Breast epithelium (tissue), 4 donors: ENCODE data around the gene NUMA1. TPM values are rescaled to one million over a fixed set of nuclear protein-coding genes. Genes with fewer than 3 reads are reported as not detected.

Experiments used
- DNase-seq, 2 donors: peaks; one replicate each; pipeline ENCODE4 v3.0.0-alpha.2; 2019; ENCODE audit warnings: low spot score in 2 of 2
- H3K27ac ChIP-seq, 2 donors: fragments of 200-600 bp; sonication (generic) in 1 of 2; one replicate each; pipeline ENCODE4 v1.5.1; 2016 to 2019; ENCODE audit warnings: mild to moderate bottlenecking in 1 of 2
- H3K27me3 ChIP-seq, 2 donors: fragments of 200-600 bp; sonication (generic) in 1 of 2; one replicate each; pipeline versions ENCODE4 v1.5.1 to v1.6.0; 2017 to 2019; ENCODE audit warnings: control low read depth in 1 of 2, mild to moderate bottlenecking in 1 of 2
- H3K36me3 ChIP-seq: fragments of 200-600 bp; one replicate; pipeline ENCODE4 v1.5.1; 2019
- H3K4me1 ChIP-seq, 2 donors: fragments of 200-600 bp; sonication (generic); one replicate each; pipeline ENCODE4 v1.5.1; 2016 to 2019; ENCODE audit warnings: control low read depth in 1 of 2
- H3K4me3 ChIP-seq, 3 donors: fragments of 200-600 bp; sonication (generic); 1 replicate in 2 of 3; 2 replicates in 1 of 3; pipeline ENCODE4 v1.5.1; 2016 to 2019; ENCODE audit warnings: mild to moderate bottlenecking in 3 of 3, moderate library complexity in 2 of 3
- H3K9me3 ChIP-seq, 2 donors: fragments of 200-600 bp; sonication (generic) in 1 of 2; one replicate each; pipeline ENCODE4 v1.5.1; 2016 to 2019; ENCODE audit warnings: control low read depth in 1 of 2
- POLR2A ChIP-seq: fragments of 450-650 bp; IDR thresholded peaks from one replicate; pipeline ENCODE4 v1.6.1; 2016; ENCODE audit warnings: antibody characterized with exemption, mild to moderate bottlenecking, moderate library complexity
- POLR2AphosphoS5 ChIP-seq, 3 donors: sonication (generic); formaldehyde crosslinking; IDR thresholded peaks; one replicate each; pipeline ENCODE4 v1.6.1; 2017; ENCODE audit warnings: antibody characterized with exemption in 3 of 3
- intact Hi-C: fragments of 100-400 bp; cut with DNase I; formaldehyde crosslinking; loops from one replicate; pipeline ENCODE4 v1.15.1; 2023; ENCODE audit warnings: low total_unique reads
- total RNA-seq, 3 donors: library from RNA; depleted of rRNA; stranded (reverse); fragments of >200 nt; gene quantifications; one replicate each; pipeline ENCODE4 v1.1.0, GENCODE V29; 2016
- TF ChIP-seq, protein P1 (sequence below), 3 donors: fragments of 450-650 bp; IDR thresholded peaks; one replicate each; pipeline ENCODE4 v1.5.1; 2016 to 2017; ENCODE audit warnings: antibody characterized with exemption in 3 of 3, mild to moderate bottlenecking in 3 of 3, moderate library complexity in 3 of 3

Gene NUMA1
- total RNA-seq, 3 donors from 2014 or later = 240 to 412 (median 283) TPM

DNA sequence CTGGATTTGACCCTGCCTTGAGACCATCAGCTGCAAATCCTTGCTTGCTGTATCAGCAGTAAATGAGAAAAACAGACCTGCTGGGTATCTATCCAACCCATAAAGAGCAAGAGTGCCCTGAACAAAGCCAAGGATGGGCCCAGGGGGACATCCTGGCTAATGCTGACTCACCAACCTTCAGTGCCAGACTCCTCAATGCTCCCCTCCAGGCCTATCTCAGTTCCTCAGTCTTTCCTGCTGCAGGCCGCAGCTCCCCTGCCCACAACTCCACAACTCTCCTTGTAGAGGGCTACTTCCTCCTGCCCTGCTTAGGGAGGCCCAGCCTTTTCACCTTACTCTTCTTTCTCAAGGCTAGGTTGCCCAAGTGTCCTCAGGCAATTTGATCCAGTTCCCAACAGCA is 20.1 kb upstream of the NUMA1 start:
- Histone ChIP-seq H3K4me3 (no peak overlapping the region), H3K27me3 (no peaks in the 10 kb centered on the region), H3K36me3 (peaks cover 15% of the 10 kb centered on the region), H3K4me1 (peaks cover 10 to 19% of the 10 kb centered on the region in 2 donors), H3K9me3 (no peaks in the 10 kb centered on the region), H3K27ac (peak overlapping the region; percentile 11 to 42)
- DNase-seq = no peak
- intact Hi-C loops = no loop called here
- no peak for TF ChIP-seq POLR2A
- no peak for TF ChIP-seq POLR2AphosphoS5 (IDR thresholded peaks at IDR 0.05)
- TF ChIP-seq, protein P1, sequence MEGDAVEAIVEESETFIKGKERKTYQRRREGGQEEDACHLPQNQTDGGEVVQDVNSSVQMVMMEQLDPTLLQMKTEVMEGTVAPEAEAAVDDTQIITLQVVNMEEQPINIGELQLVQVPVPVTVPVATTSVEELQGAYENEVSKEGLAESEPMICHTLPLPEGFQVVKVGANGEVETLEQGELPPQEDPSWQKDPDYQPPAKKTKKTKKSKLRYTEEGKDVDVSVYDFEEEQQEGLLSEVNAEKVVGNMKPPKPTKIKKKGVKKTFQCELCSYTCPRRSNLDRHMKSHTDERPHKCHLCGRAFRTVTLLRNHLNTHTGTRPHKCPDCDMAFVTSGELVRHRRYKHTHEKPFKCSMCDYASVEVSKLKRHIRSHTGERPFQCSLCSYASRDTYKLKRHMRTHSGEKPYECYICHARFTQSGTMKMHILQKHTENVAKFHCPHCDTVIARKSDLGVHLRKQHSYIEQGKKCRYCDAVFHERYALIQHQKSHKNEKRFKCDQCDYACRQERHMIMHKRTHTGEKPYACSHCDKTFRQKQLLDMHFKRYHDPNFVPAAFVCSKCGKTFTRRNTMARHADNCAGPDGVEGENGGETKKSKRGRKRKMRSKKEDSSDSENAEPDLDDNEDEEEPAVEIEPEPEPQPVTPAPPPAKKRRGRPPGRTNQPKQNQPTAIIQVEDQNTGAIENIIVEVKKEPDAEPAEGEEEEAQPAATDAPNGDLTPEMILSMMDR (IDR thresholded peaks at IDR 0.05) = no peak

DNA sequence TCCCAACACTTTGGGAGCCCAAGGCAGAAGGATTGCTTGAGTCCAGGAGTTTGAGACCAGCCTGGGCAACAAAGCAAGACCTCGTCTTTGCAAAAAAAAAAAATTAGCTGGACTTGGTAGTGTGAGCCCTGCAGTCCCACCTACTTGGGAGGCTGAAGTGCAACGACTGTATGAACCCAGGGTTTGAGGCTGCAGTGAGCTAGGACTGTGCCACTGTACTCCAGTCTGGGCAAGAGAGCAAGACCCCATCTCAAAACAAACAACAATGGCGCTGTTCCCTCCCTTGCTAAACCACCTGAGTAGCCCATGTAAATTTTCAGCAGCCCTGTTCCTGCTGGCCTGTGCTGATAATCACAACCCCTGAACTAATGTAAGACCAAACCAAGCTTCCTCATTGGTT is 19.7 kb upstream of the NUMA1 start:
- intact Hi-C loops = no loop called here
- Histone ChIP-seq H3K4me1 (peaks cover 10 to 19% of the 10 kb centered on the region in 2 donors), H3K27me3 (no peaks in the 10 kb centered on the region), H3K36me3 (peaks cover 15% of the 10 kb centered on the region), H3K4me3 (no peak overlapping the region), H3K9me3 (no peaks in the 10 kb centered on the region), H3K27ac (peak overlapping the region; percentile 11 to 42)
- TF ChIP-seq, protein P1 (IDR thresholded peaks at IDR 0.05) = no peak
- TF ChIP-seq POLR2A (no peak), POLR2AphosphoS5 (IDR thresholded peaks at IDR 0.05) (no peak)
- DNase-seq = no peak

DNA sequence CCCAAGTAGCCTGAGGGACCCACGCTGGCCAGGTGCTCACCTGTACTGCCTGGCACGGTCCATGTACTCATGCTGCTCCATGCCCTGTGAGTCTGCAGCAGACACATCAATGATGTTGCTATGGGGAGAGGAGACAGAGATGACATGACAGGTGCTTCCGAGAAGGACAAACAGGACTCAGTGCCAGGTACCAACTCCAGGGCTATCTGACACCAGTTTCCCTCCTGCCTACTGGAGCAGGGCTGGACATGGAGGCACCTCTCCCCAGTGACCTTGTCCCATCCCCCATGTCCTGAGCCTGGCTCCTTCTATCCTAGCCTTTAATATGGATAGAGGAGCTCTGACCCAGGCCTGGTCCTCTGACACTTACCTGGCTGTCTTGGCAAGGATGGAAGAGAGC is 18.4 kb upstream of the NUMA1 start:
- intact Hi-C loops = loop anchor here (10.0 kb wide), 1 partner anchor 84 kb away; no protein-coding TSS in a partner anchor
- Histone ChIP-seq H3K27me3 (no peaks in the 10 kb centered on the region), H3K9me3 (no peaks in the 10 kb centered on the region), H3K4me3 (no peak overlapping the region), H3K4me1 (peaks cover 10 to 19% of the 10 kb centered on the region in 2 donors), H3K27ac (peak overlapping the region in 1 of 2 donors; percentile 8), H3K36me3 (peaks cover 15% of the 10 kb centered on the region)
- no peak for DNase-seq
- TF ChIP-seq, protein P1 (IDR thresholded peaks at IDR 0.05) = no peak
- no peak for TF ChIP-seq POLR2AphosphoS5 (IDR thresholded peaks at IDR 0.05)
- no peak for TF ChIP-seq POLR2A

DNA sequence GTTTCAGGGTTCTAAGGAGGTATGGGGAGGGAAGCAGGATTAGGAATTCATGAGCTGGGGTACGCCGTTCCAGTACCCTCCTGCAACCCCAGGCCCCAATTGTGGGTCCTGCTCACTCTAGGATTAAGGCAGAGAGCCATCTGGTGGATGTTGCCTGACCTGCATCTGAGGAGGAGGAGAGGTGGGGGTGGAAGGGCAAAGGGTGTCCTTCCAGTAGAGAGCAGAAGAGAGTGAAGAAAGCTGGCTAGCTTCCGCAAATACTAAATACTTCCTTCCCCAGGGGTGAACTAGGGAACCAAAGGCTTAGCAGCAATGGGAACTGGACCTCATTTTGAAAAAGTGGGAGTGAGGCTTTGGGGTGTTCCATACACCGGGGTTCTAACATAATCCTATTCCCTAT is 10.9 kb upstream of the NUMA1 start:
- DNase-seq = peak; percentile 66 to 71
- H3K4me3 ChIP-seq = no peak overlapping the region
- H3K9me3 ChIP-seq = no peaks in the 10 kb centered on the region
- H3K4me1 ChIP-seq = peaks cover 0 to 7% of the 10 kb centered on the region in 2 donors
- TF ChIP-seq, protein P1 (IDR thresholded peaks at IDR 0.05) = peak; percentile 59 to 97 (median 90)
- no peak for TF ChIP-seq POLR2A
- peak in 2 of 3 donors; percentile 42 to 67 for TF ChIP-seq POLR2AphosphoS5 (IDR thresholded peaks at IDR 0.05)
- H3K27ac ChIP-seq = peak overlapping the region; percentile 29 to 70
- H3K27me3 ChIP-seq = no peaks in the 10 kb centered on the region
- intact Hi-C loops = loop anchor here (10.0 kb wide), 1 partner anchor 76 kb away; no protein-coding TSS in a partner anchor
- H3K36me3 ChIP-seq = no peaks in the 10 kb centered on the region

DNA sequence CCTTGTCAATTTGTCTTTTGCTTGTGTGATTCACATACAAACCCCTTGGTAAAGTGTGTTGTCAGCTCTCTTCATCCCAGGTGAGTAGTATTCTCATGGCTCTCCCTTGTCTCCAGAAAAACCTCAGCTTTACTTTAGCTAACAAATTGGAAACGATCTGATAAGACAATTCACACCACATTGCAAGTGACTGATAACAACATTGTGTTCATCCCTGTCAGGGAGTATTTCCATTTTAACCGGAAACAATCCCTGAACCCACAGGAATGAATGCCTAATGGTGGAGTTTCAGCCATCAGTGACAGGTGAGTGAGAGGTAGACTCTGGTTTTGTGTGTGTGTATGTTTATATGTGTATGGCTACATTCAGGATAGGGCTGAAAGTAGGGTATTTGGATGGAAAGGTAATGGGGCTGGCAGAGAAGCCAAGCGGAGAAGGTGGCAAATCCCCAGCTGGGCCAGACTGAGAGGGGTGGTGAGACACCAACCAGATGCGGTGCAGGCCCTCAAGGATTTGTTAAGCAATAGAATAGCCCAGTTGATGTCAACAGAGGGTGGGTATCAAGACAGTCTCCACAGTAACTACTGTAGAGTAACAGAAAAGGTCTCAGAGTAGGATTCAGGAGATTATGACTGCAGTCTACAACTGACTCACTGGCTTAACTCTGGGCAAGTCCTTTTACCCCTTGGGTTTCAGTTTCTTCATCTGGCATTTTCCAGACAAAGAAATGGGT is 7.9 kb upstream of the NUMA1 start:
- TF ChIP-seq POLR2AphosphoS5 (IDR thresholded peaks at IDR 0.05) (no peak), POLR2A (no peak)
- TF ChIP-seq, protein P1 (IDR thresholded peaks at IDR 0.05) = no peak
- no peaks in the 10 kb centered on the region for H3K27me3 ChIP-seq
- no peaks in the 10 kb centered on the region for H3K36me3 ChIP-seq
- H3K4me3 ChIP-seq = no peak overlapping the region
- peak overlapping the region in 1 of 2 donors; percentile 10 for H3K27ac ChIP-seq
- no peak for DNase-seq
- H3K9me3 ChIP-seq = no peaks in the 10 kb centered on the region
- intact Hi-C loops = no loop called here
- H3K4me1 ChIP-seq = peaks cover 0 to 7% of the 10 kb centered on the region in 2 donors
